HG03575 (cell line): ENCODE results near the gene COL20A1.

Experiments used
- ATAC-seq: cut with Tn5 transposase; IDR thresholded peaks from one replicate; pipeline ENCODE4 v1.9.1; 2021; ENCODE audit not compliant: unreplicated experiment, insufficient number of reproducible peaks, low FRiP score; ENCODE audit errors: extremely low read depth

Gene COL20A1

DNA sequence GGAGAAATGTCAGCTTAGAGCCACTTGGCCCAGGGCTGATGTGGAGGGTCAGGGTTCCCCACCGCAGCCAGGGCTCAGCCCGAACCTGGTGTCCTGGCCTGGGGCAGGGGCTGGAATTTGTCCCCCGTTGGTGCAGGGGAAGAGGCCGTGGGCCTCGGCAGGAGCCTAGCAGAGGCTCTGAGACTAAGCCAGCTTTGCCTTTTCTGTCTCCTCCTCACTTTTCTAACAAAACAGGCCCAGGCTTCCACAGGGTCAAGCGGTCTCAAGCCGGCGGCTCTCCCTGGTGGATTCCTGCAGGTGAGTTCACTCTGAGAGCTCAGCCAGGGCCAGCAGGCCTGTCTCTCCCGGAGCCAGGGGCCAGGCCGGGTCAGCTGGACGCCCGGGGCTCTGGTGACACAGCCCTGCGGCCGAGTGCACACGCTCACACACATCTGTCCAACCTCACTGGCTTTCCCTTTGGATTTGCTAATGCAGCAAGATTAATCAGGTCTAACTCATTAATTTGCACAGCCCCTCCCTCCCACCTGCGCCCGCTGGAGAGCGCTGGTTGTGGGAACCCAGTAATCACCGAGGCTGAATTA lies 71.1 kb downstream of the COL20A1 start:
- ATAC-seq: no peak

DNA sequence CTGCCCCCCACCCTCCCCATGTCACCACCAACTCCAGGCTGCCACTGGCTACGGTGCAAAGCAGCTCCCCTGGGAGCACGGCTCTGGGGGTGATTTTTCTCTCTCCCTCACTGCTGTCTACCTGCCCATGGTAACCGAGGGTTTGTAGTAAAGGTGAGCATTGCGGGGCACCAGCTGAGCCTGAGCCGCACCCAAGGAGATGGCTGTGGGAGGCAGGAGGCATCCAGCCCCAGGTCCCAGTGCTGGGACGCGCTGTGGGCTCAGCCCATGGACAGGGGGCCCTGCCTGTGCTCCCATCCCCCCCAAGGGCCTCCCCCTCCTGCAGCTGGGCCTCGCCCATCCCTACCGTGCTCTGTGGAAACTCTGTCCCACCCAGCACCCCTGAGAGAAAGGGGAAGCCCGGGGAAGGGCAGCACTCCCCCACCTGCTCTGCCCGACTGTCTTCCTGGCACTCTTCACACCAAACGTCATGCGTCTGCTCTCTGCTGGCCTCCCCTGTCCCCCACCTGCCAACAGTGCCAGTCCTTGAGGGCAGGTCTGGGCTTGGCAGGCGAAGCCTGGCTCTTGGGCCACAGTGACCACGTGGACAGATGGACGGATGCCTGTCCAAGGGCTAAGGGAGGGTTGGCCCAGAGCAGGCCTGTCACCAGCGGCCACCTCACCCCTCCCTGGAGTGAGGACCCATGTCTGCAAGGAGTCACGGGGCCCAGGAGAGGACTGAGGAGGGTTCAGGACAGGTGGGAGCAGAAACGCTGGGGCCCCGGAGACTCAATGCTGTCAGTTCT lies 72.0 kb downstream of the COL20A1 start:
- no peak for ATAC-seq

DNA sequence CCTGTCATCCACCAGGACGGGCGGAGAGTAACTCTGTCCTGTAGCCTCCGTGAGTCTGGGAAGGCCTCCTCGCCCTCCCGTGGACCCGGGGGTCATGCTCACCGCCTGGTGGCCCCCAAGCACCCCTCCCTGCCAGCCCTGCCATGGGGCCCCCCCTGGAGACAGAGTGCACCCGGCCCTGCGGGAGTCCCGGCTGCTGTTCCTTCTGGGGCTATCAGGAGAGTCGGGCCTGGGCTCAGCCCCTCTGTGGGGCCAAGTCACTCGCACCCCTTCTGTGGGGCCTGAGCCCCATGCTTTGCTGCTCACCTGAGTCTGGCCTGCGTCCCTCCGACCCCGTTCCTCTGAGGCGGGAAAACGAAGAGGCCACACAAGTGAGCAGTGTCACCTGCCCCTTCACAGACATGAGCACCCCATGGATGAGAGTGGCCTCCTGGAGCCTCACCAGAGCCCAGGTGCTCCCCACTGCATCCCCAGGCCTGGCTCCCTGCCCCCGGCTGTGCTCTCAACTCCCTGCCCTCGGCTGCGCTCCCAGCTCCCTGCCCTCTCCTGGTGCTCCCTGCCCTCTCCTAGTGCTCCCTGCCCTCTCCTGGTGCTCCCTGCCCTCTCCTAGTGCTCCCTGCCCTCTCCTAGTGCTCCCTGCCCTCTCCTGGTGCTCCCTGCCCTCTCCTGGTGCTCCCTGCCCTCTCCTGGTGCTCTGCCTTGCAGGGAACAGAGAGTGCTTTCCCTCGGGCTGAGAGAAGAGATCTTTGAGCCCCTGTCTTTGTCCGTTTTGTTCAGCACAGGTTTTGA lies 72.8 kb downstream of the COL20A1 start:
- no peak for ATAC-seq

DNA sequence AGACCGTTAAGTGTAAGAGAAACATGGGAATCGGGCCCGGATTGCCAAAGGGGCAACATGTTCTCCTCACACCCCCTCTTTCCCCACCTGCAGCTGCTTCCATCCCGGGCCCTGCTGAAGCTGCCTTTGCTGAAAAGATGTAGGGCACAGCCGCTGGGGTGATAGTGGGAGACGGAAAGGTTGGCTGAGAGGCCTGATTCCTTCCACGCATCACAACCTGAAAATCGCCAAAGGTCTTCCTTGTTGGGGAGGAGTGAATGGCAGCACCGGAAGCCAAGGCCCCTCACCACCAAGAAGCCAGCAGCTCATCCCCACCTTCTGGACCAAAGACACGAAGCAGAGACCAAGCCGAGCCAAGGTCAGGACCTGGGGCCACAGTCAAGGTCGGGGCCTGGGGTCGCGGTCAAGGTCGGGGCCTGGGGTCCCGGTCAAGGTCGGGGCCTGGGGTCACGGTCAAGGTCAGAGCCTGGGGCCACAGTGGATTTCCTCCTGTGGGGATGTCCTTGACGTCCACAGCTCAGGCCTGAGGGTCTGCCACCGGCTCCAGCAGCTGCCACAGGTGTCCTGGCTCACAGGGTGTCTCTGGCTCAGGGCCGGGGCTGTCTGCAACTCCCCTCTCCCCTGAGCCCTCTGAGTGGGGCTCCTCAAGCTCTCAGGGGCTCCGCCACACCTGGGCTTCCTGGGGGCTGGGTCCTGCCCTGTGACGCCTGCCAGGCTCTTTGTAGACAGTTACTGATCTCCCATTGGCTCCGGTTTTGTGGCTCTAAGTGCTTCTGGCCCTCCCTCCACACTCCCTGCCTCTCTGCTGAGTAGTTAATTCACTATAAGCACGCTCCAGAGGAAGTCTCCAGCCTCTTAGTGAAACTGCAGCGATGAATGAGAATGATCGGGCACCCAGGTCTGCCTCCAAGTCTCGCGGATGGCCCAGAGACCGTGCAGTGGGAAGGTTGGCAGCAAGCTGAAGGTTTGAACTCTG lies 73.7 kb downstream of the COL20A1 start:
- no peak for ATAC-seq

DNA sequence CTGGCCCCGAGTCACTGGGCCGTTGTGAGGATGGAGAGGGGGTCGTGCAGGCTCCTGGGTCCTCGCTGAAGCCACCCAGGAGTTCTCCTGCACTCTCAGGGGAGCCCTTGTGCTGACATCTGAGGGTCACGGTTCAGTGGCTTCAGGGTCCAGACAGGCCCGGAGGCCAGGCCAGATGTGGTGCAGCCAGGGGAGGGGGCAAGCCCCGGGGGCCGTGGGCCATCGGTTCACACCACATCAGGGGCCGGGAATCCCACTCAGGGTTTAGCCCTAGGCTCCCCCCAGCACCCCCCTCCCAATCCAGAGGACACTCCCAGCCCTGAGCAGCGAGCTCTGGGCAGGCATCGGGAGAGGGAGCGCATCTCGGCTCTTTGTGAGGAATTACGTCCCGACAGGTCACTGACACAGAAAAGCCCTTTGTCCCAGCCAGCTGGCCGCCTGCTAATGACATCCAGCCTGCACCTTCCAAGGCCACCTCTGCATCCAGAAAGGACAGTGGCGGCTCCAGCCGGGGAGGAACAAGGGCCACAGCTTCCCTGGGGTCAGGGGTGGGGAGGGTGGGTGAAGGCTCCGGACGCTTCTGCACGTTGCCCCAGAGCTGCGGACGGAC lies 74.6 kb downstream of the COL20A1 start:
- no peak for ATAC-seq

DNA sequence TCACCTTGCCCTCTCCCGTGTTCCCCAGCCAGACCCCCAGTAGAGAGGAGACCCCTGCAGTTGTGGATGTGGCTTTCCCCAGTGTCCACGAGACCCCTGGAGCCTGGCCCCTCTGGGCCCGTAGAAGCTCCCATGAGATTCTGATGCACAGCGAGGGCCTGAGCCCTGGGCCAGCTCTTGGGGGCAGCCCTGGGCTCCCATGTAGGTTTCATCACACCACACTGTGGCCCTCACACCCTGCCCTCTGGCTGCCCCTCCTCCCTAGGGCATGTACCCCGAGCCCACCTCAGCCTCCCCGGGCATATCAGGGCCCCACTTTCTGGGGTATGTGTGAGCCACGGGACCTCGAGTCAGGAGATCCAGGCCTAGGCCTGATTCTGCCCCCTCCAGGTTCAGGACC lies 75.2 kb downstream of the COL20A1 start:
- ATAC-seq: no peak

DNA sequence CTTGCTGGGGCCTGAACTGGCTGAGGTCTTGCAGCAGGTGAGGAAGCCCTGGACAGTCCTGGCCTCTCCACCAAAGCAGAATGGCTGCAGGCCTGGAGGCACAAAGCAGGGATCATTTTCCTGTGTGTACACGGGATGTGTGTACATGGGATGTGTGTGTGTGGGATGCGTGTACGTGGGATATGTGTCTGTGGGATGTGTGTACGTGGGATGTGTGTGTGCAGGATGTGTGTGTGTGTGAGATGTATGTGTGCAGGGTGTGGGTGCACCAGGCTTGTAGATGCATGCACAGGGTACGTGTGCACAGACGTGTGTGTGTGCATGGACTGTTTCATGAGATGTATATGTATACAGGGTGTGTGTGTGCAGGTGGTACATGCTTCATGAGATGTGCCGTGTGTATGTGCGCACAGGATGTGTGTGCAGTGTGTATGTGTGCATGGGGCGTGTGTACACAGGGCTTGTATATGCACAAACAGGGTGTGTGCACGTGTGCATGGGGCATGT lies 76.1 kb downstream of the COL20A1 start:
- ATAC-seq: no peak

DNA sequence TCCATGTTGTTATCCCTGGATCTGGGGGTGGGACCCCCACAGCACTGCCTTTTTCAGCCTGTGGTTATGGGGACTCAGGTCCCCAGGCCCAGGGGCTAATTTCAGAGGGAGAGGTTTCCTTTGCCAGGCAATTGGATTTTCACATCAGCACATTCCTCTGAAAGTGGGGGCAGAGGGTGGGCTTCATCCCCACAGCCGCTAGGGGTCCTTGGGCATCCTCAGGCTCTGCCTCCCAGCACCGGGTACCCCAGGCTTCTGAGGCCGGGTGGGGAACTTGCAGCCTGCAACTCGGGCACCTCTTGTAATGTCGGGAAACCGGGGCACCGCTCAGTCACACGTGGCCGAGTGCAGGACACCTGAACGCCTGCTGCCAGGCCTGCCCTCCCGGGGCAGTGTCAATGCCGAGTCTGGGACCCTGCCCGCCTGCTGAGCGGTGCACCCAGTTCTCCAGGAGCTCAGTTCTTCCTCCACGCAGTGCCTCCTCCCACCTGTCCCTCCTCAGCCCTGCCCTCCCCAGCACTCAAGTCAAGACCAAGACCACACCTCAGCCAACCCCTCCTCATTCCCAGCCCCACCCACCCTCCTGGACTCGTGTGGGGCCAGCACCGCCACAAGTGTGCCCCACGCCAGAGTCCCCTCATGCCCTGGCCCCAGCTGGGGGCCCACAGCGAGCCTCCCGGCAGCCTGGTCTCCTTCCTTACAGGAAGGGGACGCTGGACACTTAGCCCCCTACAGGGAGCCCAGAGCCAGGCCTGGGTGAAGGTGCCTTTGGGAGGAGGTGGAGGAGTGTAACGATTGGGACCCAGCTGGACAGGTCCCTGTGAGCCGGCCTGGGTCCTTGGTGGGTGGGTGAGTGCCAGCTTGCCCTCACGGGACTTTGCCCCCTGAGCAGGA lies 77.0 kb downstream of the COL20A1 start:
- ATAC-seq: no peak

DNA sequence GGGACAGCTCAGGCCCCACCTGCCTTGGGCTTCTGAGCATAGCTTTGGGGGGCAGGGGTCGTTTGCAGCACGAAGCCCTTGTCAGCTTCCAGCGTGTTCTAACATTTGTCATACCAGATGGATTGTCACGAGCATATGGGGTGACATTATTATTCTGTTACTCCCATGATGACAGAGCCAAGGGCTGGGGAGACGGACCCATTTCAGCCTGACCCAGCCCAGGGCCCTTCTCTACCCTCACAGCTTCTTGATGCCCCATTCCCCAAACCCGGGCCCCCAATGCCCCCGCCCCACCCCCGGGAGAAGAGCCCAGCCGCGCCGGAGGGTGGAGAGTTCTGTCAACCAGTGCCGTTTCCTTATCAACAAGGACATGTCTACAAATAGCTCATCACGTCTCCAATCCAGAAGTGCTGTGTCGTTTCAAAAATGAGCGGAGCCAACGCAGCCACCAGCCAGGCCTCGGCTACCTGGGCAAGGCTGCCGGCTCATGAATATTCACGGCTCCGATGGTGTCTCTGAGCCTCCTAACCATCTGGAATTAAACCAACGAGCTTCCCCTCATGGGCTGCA lies 77.7 kb downstream of the COL20A1 start:
- ATAC-seq: no peak

DNA sequence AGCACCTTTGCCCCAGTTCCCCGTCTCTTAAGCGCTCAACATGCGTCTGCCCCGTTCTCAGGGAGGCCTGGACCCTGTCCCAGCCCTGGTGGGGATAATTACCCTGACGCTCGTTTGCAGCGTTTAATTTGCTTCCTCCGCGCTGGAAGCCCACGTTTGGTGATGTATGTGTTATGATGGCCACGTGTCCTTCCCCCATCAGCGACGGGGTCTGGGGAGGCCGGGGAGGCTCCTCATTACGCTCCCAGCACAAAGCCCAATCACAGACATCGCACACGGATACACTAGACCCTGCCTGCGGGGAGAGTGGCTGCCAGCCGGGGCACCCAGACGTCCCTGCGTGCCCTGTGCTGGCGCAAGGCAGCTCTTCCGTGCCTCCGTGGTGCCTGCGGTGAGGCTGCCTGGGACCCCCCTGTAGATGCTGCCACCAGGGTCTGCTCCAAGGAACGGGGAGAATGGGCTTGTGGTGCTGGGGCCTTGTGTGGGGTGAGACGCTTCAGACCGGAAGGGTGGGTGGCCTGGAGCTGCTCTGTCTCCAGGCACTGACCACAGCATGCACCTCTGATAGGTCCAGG lies 78.4 kb downstream of the COL20A1 start:
- ATAC-seq: no peak

DNA sequence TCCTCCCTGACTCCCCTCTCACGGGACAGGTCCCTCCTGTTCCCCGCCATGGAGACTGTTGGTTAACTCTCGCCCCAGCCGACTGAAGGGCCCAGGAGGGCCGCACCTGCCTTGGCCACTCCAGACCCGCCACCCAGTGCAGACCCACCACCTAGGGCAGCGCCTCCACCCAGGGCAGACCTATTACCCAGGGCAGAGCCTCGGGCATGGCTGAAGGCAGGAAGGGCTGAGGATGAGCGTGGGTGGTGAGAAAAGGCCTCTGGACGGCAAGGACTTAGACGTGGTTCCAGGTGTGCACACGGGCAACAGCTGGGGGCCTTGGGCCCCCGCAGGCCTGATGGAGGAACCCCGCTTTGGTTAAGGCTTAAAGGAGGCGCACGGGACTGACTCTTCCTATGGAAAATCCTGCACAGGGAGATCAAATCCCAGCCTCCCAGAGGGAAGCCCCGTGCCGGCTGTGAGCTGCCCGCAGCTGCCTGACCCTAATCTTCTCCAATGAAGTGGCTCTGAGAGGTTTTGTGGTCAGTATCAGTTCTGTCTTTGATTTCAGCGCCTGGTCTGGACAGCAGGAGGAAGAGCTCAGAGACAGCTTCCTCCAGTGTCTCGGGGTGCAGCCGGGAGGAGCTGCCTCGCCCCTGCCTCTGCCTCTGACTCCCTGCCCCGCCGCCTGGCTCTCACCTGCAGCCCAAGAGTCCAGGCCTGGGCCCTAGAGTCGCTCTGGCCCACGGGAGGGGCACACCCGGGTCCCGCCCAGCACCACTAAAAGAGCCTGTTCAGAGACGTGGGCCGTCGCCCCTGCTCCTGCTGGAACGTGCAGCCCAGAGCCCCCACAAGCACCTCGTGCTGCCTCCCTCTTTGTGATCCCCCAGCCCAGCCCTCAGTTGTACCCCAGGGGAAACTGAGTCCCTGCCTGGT lies 80.2 kb downstream of the COL20A1 start:
- no peak for ATAC-seq

DNA sequence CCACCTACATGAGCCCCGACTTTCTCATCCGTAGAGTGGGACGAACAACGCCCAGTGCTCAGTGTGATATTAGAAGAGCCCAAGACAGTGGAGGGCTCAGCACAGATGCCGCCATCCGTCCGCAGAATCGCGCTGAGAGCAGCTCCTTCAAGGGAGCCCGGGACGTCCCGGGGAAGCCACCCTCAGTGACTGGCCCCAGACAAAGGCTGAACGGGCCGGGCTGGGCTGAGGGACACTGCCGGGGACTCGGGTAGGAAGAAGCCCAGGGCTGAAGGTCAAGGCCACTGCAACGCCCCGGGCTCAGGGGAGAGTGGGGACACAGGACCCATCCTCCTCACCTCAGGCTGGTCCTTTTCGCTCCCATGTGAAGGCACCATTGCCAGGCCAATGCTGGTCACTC lies 81.0 kb downstream of the COL20A1 start:
- no peak for ATAC-seq

DNA sequence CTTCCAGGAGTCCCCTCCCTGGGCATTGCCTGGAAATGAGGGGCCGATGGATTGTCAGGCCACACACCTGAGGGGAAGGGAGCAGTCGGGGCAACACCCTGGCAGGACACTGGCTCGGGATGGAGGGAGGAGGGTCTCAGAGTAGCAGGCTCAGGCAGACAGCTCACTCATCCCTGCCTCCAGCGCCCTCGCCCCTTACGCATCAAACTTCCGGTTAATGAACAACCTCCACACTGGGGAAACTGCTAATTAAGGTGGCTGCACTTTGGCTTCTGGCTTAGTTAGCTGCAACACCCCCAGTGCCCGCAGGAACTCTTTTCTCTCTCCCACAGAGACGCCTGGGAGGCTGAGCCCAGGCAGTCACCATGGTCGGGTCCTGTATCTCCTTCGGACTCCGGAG lies 81.5 kb downstream of the COL20A1 start:
- ATAC-seq: no peak

DNA sequence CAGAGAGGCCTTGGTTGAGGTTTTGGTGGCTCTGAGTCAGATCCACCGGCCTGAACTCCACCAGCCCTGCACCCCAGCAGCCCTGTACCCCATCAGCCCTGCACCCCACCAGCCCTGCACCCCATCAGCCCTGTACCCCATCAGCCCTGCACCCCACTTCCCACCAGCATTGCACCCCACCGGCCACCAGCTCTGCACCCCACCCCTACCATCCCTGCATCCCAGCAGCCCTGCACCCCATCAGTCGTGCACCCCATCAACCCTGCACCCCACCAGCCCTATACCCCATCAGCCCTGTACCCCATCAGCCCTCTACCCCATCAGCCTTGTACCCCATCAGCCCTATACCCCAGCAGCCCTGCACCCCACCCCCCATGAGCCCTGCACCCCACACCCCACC lies 82.5 kb downstream of the COL20A1 start:
- no peak for ATAC-seq

DNA sequence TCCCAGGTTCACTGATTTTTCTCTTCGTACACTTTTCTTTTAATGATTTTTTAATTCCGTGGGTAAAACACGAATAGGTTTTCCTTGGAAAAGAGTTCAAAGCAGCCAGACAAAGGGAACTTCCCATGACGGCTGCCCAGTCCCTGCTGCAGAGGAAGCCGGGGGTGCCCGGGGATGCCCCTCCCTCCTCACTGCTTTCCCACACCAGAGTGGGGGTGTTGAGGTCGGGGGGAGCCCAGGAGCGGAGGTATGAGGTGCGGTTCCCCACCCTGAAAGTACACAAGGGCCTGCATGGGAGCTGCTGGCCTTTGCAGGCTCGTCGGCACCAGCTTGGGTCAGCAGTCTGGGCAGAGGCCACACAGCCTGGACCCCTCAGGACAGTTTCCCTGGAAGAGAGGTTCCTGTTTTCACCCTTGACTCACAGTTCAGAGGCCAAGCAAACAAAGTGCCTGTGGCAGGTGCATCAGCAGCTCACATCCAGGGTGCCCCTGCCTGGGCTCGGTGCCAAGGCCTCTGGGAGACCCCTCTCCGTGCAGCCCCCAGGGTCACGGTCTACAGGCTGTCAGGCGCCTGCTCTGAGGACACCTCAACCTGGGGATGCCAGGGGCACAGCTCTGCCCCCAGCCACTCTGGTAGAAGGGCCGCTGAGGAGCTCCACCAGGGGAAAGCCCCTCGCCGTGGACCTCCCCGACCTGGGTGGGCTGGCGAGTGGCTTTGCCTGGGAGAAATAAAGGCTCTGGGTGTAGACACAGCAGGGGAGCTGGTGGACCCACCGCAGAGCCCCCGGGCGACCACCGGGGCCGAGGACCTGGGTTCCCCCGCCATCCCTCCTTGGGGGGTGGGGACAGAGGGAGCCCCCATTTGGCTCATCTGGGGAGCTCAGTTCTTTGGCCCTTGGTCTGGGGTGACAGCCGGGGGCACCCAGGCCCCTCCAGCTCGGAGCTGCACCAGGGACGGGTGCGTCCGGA lies 83.6 kb downstream of the COL20A1 start:
- ATAC-seq: no peak
